H9 (cell line): ENCODE measurements around the gene COL27A1. TPM values are rescaled to one million over a fixed set of nuclear protein-coding genes. Genes with fewer than 3 reads are reported as not detected.

ENCODE experiments used
- DNase-seq: peaks from one replicate; pipeline ENCODE4 v3.0.0-alpha.2; 2017
- H2AFZ ChIP-seq: one replicate; pipeline ENCODE4 v1.6.1; 2013; ENCODE audit warnings: mild to moderate bottlenecking, low read length, control low read depth, moderate library complexity
- H2AK5ac ChIP-seq: 2 replicates; pipeline ENCODE4 v1.6.1; 2013; ENCODE audit warnings: low read length, control low read depth, mixed read lengths; ENCODE audit not compliant: insufficient read length
- H2BK120ac ChIP-seq: one replicate; pipeline ENCODE4 v1.6.1; 2013; ENCODE audit warnings: low read depth, mild to moderate bottlenecking, low read length, control low read depth, inconsistent platforms; ENCODE audit not compliant: poor library complexity, severe bottlenecking
- H2BK12ac ChIP-seq: 2 replicates; pipeline ENCODE4 v1.6.1; 2013; ENCODE audit warnings: low read length, control low read depth, mixed read lengths, low read depth; ENCODE audit not compliant: insufficient read length
- H2BK15ac ChIP-seq: 2 replicates; pipeline ENCODE4 v1.6.1; 2013; ENCODE audit warnings: low read depth, low read length, control low read depth
- H2BK20ac ChIP-seq: one replicate; pipeline ENCODE4 v1.6.1; 2013; ENCODE audit warnings: low read depth, mild to moderate bottlenecking, low read length, control low read depth, inconsistent platforms; ENCODE audit not compliant: poor library complexity, severe bottlenecking
- H2BK5ac ChIP-seq: 2 replicates; pipeline ENCODE4 v1.6.1; 2013; ENCODE audit warnings: low read length, control low read depth, mixed read lengths; ENCODE audit not compliant: insufficient read length
- H3K14ac ChIP-seq: 2 replicates; pipeline ENCODE4 v1.6.1; 2013; ENCODE audit warnings: low read length, control low read depth; ENCODE audit not compliant: insufficient read depth
- H3K18ac ChIP-seq: 2 replicates; pipeline ENCODE4 v1.6.1; 2013; ENCODE audit warnings: low read depth, mild to moderate bottlenecking, mixed read lengths, low read length, control low read depth; ENCODE audit not compliant: insufficient read length
- H3K23ac ChIP-seq: 2 replicates; pipeline ENCODE4 v1.6.1; 2013; ENCODE audit warnings: low read length, control low read depth, mixed read lengths, low read depth; ENCODE audit not compliant: insufficient read length
- H3K23me2 ChIP-seq: 2 replicates; pipeline ENCODE4 v1.6.1; 2013; ENCODE audit warnings: low read depth, mild to moderate bottlenecking, mixed read lengths, low read length, control low read depth; ENCODE audit not compliant: insufficient read length, poor library complexity, severe bottlenecking
- H3K27ac ChIP-seq: 2 replicates; pipeline ENCODE4 v1.5.1; 2013; ENCODE audit warnings: low read length, control low read depth, mixed read lengths, low read depth; ENCODE audit not compliant: insufficient read length
- H3K27me3 ChIP-seq: 2 replicates; pipeline ENCODE4 v1.6.1; 2013; ENCODE audit warnings: low read length, control low read depth, inconsistent platforms; ENCODE audit not compliant: insufficient read depth
- H3K4ac ChIP-seq: 2 replicates; pipeline ENCODE4 v1.6.1; 2013; ENCODE audit warnings: low read depth, mild to moderate bottlenecking, control low read depth, inconsistent platforms, low read length, moderate library complexity
- H3K4me1 ChIP-seq: 2 replicates; pipeline ENCODE4 v1.6.1; 2013; ENCODE audit warnings: low read length, control low read depth, inconsistent platforms; ENCODE audit not compliant: insufficient read depth
- H3K4me2 ChIP-seq: 2 replicates; pipeline ENCODE4 v1.6.1; 2013; ENCODE audit warnings: low read length, control low read depth, mixed read lengths; ENCODE audit not compliant: insufficient read length, insufficient read depth
- H3K56ac ChIP-seq: 2 replicates; pipeline ENCODE4 v1.6.1; 2013; ENCODE audit warnings: low read depth, mild to moderate bottlenecking, mixed read lengths, low read length, control low read depth; ENCODE audit not compliant: insufficient read length
- H3K79me1 ChIP-seq: 2 replicates; pipeline ENCODE4 v1.6.1; 2013; ENCODE audit warnings: low read depth, mild to moderate bottlenecking, moderate library complexity, low read length, control low read depth, inconsistent platforms; ENCODE audit not compliant: insufficient read depth, poor library complexity, severe bottlenecking
- H3K79me2 ChIP-seq: 2 replicates; pipeline ENCODE4 v1.6.1; 2013; ENCODE audit warnings: low read length, control low read depth, inconsistent platforms; ENCODE audit not compliant: insufficient read depth
- H3K9ac ChIP-seq: 2 replicates; pipeline ENCODE4 v1.6.1; 2013; ENCODE audit warnings: low read length, control low read depth, mixed read lengths; ENCODE audit not compliant: insufficient read length; ENCODE audit errors: extremely low read depth
- H3K9me3 ChIP-seq: one replicate; pipeline ENCODE4 v1.6.1; 2013; ENCODE audit warnings: low read depth, low read length, inconsistent platforms; ENCODE audit not compliant: control insufficient read depth
- H3T11ph ChIP-seq: one replicate; pipeline ENCODE4 v1.6.1; 2013; ENCODE audit warnings: mild to moderate bottlenecking, low read length, control low read depth, inconsistent platforms
- H4K20me1 ChIP-seq: one replicate; pipeline ENCODE4 v1.6.1; 2013; ENCODE audit not compliant: control insufficient read depth, insufficient read length, insufficient read depth
- H4K5ac ChIP-seq: 2 replicates; pipeline ENCODE4 v1.6.1; 2013; ENCODE audit warnings: low read depth, mild to moderate bottlenecking, mixed read lengths, low read length, control low read depth; ENCODE audit not compliant: insufficient read length
- H4K8ac ChIP-seq: replicated peaks from 2 replicates; pipeline ENCODE4 v1.6.1; 2013; ENCODE audit warnings: low read length, control low read depth, mixed read lengths, low read depth; ENCODE audit not compliant: insufficient read length
- H4K91ac ChIP-seq: 2 replicates; pipeline ENCODE4 v1.6.1; 2013; ENCODE audit warnings: low read depth, mild to moderate bottlenecking, moderate library complexity, mixed read lengths, low read length, control low read depth; ENCODE audit not compliant: insufficient read length
- H3K27ac Mint-ChIP-seq, 3 experiments: 2 replicates in 2 of 3; 3 replicates in 1 of 3; pipeline ENCODE4 v1.8.0; 2020 to 2021; ENCODE audit warnings: mixed read lengths in 3 of 3, mild to moderate bottlenecking in 1 of 3, moderate library complexity in 1 of 3
- H3K27me3 Mint-ChIP-seq: 2 replicates; pipeline ENCODE4 v1.8.0; 2021; ENCODE audit warnings: low read depth, mild to moderate bottlenecking, moderate library complexity, mixed read lengths
- H3K36me3 Mint-ChIP-seq, 3 experiments: 2 replicates in 2 of 3; 3 replicates in 1 of 3; pipeline ENCODE4 v1.8.0; 2020 to 2021; ENCODE audit warnings: low read depth in 3 of 3, mixed read lengths in 3 of 3; ENCODE audit not compliant: insufficient read depth in 1 of 3
- H3K4me1 Mint-ChIP-seq, 2 experiments: 2 replicates each; pipeline ENCODE4 v1.8.0; 2020; ENCODE audit warnings: mixed read lengths in 2 of 2
- H3K4me3 Mint-ChIP-seq, 2 experiments: 2 replicates in 1 of 2; 3 replicates in 1 of 2; pipeline ENCODE4 v1.8.0; 2020 to 2021; ENCODE audit warnings: mild to moderate bottlenecking in 2 of 2, mixed read lengths in 2 of 2, moderate library complexity in 1 of 2
- H3K9me3 Mint-ChIP-seq, 2 experiments: 2 replicates in 1 of 2; 3 replicates in 1 of 2; pipeline ENCODE4 v1.8.0; 2020; ENCODE audit warnings: mild to moderate bottlenecking in 2 of 2, mixed read lengths in 2 of 2, moderate library complexity in 1 of 2
- WGBS: extraction: QIAGEN DNeasy Blood & Tissue Kit; methylation state at CpG from one replicate; pipeline ENCODE4 v1.1.7; 2013; ENCODE audit warnings: missing lambda C conversion rate, low lambda C conversion rate, mixed read lengths; ENCODE audit not compliant: insufficient read length; ENCODE audit errors: extremely low coverage; 5-methylcytosine and 5-hydroxymethylcytosine counted together
- total RNA-seq: library from RNA; stranded (reverse); gene quantifications from 2 replicates; pipeline ENCODE4 v1.2.1, GENCODE V29; 2021
- TF ChIP-seq, protein P1 (sequence below): fragments of 200-600 bp; sonication (generic); conservative IDR thresholded peaks from 3 replicates; pipeline ENCODE4 v1.8.0; 2021; ENCODE audit warnings: antibody characterized with exemption, mild to moderate bottlenecking

The COL27A1 gene
- total RNA-seq, 1 experiment from 2014 or later = 17.9 TPM

DNA sequence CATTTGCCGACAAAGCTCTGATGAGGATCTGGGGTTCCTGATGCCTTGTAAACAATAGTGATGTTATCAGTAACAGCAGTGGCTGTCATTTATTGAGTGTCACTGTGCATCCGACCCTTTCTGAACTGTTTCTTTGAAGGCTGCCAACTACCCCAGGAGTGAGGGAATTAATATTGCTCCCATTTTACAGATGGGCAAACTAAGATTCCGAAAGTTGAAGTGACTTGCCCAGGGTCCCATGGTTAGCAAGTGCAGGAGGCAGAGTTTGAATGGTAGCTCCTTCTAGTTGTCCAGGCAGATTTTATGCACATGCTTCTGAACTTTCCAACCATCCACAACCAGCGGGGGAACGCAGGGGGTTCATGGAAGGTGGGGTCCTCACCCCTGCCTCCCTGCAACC lies 81.9 kb downstream of the COL27A1 start:
- H3K4me3 Mint-ChIP-seq = no peak overlapping the region

More for the DNA sequence above, 81.9 kb downstream of the COL27A1 start:
- Histone ChIP-seq H4K91ac (no peak overlapping the region), H4K5ac (no peak overlapping the region), H2BK20ac (no peak overlapping the region), H3K14ac (no peak overlapping the region), H3K4ac (no peak overlapping the region), H3K79me1 (no peaks in the 10 kb centered on the region), H2BK120ac (no peak overlapping the region), H2BK5ac (no peak overlapping the region), H4K20me1 (no peaks in the 10 kb centered on the region), H2BK15ac (no peak overlapping the region), H3K79me2 (no peaks in the 10 kb centered on the region), H3K18ac (no peak overlapping the region), H3K23ac (no peak overlapping the region), H2AK5ac (no peak overlapping the region), H2BK12ac (no peak overlapping the region), H2AFZ (no peak overlapping the region), H4K8ac (no peak overlapping the region), H3K9ac (no peak overlapping the region), H3K4me1 (no peaks in the 10 kb centered on the region; the same call in 1 of the 2 replicates), H3K9me3 (no peaks in the 10 kb centered on the region), H3K27ac (no peak overlapping the region), H3T11ph (no peak overlapping the region), H3K23me2 (no peaks in the 10 kb centered on the region), H3K27me3 (no peaks in the 10 kb centered on the region), H3K56ac (no peak overlapping the region), H3K4me2 (no peak overlapping the region)
- peaks cover 0 to 8% (median 0%) of the 10 kb centered on the region in 3 experiments; a peak in 1 of 7 replicates for H3K36me3 Mint-ChIP-seq
- TF ChIP-seq, protein P1, sequence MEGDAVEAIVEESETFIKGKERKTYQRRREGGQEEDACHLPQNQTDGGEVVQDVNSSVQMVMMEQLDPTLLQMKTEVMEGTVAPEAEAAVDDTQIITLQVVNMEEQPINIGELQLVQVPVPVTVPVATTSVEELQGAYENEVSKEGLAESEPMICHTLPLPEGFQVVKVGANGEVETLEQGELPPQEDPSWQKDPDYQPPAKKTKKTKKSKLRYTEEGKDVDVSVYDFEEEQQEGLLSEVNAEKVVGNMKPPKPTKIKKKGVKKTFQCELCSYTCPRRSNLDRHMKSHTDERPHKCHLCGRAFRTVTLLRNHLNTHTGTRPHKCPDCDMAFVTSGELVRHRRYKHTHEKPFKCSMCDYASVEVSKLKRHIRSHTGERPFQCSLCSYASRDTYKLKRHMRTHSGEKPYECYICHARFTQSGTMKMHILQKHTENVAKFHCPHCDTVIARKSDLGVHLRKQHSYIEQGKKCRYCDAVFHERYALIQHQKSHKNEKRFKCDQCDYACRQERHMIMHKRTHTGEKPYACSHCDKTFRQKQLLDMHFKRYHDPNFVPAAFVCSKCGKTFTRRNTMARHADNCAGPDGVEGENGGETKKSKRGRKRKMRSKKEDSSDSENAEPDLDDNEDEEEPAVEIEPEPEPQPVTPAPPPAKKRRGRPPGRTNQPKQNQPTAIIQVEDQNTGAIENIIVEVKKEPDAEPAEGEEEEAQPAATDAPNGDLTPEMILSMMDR = no peak
- no peak for DNase-seq
- peaks cover 10 to 23% of the 10 kb centered on the region in 2 experiments for H3K4me1 Mint-ChIP-seq
- no peak overlapping the region; a peak in 1 of 7 replicates for H3K27ac Mint-ChIP-seq
- no peaks in the 10 kb centered on the region for H3K9me3 Mint-ChIP-seq
- no CpG with 5 or more reads among the region's 5 CpGs for WGBS
- no peaks in the 10 kb centered on the region; the same call in 1 of the 2 replicates for H3K27me3 Mint-ChIP-seq
